Right forelimb (tissue), 1 donor: ENCODE data around the gene POLR1E.

ENCODE experiments used
- DNase-seq: peaks from one replicate; pipeline ENCODE4 v3.0.0-alpha.2; 2018

POLR1E gene, protein sequence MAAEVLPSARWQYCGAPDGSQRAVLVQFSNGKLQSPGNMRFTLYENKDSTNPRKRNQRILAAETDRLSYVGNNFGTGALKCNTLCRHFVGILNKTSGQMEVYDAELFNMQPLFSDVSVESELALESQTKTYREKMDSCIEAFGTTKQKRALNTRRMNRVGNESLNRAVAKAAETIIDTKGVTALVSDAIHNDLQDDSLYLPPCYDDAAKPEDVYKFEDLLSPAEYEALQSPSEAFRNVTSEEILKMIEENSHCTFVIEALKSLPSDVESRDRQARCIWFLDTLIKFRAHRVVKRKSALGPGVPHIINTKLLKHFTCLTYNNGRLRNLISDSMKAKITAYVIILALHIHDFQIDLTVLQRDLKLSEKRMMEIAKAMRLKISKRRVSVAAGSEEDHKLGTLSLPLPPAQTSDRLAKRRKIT

DNA sequence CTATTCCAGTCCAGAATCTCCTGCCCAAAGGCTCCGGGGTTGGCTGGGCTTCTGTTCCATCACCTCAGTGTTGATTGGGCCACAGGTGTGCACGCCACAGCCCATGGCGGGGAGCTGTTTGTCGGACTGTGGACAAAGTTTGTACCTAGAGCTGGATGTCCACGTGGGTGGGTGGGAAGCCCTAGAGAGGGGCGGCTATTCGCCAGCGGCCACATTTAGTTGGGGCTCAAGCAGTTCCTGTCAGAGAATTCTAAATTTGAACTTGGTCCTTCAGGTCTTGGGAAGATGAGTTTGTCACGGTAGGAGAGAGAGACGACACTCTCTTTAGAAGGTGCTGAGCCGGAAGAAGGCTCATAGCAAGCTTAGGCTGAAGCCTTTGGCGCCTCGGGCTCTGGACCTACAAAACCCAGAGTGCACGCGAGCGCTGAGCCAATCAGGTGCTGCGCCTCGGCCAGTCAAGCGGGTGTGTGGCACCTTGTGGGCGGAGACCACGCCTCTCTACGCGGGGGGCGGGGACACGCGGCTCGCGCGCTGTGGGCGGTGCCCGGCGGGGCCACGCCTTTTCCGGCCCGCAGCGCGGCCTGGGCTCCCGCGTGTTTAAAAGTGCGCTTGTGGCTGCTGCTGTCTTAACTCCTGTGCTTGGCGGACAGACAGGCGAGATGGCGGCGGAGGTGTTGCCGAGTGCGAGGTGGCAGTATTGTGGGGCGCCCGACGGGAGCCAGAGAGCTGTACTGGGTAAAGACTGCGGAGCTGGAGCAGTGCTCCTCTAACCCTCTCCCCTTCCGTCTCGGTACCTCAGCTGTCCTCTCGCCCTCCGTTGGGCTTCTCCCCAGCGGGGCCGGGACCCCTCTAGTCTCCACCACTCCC lies at the start of gene POLR1E:
TSS of gene POLR1E (plus strand) at position 560 of the 867 bp plus-strand sequence. CDS start at position 660, 100 bp downstream.
- DNase-seq, result peak; percentile 92

DNA sequence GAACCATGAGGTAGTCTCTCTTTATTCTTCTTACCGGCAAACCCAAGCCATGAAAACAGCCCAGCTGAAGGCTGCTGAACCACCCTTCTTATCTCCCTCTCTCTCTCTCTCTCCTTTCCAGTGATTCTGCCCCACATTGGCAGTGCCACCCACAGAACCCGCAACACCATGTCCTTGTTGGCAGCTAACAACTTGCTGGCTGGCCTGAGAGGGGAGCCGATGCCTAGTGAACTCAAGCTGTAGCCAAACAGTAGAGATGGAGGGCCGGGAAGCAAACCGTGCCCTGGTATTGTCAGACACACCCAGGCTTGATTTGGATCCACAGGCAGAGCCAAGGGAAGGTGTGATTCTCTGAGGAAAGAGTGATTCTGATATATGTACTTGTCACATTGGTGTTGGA lies 49.2 kb upstream of the POLR1E start:
- DNase-seq, result no peak

DNA sequence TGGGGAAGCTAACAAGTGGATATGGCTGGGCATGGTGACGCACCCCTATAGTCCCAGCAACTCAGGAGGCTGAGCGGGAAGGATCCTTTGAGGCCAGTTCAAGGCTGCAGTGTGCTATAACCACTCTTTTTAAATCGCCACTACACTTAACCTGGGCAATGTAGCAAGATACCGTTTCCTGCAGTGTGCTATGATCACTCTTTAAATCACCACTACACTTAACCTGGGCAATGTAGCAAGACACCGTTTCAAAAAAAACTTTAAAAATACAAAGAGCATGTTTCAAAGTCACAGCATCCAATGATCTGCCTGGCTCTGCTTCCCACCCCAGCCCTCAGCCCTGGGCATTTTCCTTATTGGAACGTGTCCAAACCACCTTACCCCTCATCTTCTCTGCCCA lies 48.7 kb upstream of the POLR1E start:
- DNase-seq, result no peak

DNA sequence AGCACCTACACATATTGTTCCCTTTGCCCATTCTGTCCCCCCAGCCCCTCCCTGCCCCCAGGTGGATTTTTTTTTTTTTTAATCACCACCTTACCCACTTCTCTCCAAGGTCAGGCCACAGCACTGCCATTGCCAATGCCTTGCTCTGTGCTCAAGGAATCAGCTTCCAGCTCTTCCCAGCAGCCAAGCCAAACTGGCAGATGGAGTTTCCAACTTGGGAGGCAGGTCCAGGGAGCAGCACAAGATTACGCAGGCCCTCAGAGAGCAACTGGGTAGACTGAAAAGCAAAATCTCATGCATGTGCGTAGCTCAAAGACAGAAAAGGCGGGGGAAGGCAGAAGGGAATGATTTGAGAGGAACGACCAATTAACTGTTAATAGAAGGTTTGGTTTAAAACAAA lies 48.1 kb upstream of the POLR1E start:
- no peak for DNase-seq

DNA sequence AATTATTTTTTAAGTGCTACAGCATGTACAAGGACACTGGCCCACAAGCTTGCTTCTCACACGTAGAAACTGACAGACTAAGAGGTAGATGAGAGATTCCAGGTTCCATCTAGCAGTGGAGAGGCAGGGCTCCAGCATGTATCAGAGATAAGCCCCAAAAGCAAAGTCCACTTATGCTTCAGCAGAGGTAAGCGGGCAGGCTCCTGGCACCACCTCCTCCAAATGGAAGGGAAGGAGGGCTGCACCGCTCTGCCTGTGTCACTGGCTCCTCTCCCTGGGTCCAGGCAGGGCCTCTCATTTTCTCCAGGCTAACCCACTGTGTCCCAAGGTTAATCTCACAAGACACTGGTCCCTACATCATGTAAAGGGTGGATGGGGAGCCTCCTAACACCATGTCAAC lies 47.4 kb upstream of the POLR1E start:
- DNase-seq, result no peak

DNA sequence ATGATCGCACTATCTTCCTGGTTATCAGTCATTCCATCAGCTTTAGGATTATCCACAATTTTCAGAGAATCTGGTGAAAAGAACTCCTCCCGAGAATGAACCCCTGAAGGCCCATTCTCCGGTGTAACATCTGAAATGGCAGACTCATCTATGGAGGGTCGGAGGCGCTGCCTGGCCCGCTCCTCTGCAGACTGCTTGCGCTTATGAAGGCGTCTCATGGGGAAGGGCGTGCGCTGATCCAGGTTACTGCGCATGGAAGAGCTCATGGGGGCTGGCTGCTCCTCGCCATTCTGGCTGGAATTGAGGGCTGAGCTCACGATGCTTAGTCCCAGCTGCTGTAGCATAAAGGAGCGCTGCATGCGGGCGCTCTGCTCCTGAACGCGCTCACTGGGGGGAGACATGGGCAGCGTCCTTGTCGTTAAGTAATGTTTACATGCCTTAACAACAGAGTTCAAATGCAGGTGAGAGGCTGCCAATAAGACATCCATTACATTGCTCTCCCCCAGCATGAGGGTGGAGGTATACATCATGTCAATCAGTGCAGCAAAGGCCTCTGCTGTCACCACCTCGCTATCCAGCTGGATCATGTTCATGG lies 43.9 kb upstream of the POLR1E start:
- DNase-seq, result no peak

DNA sequence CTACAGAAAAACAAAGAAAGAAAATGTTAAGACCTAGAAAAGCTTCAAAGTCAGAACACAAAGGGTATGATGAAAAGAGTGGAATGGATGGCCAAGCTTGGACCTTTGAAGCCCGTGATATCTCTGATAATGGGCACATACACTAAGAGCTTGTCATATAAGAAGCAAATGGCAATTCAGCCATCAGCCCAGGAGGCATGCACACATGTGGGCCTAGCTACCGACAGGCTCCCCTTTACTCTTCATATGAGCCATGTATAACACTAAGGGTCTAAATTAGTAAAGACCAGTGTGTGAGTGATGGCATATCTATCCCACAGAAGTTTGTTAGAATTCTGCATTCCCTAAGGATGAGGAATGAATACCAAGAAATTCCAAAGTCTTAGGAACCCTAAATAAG lies 43.2 kb upstream of the POLR1E start:
- DNase-seq, result no peak

DNA sequence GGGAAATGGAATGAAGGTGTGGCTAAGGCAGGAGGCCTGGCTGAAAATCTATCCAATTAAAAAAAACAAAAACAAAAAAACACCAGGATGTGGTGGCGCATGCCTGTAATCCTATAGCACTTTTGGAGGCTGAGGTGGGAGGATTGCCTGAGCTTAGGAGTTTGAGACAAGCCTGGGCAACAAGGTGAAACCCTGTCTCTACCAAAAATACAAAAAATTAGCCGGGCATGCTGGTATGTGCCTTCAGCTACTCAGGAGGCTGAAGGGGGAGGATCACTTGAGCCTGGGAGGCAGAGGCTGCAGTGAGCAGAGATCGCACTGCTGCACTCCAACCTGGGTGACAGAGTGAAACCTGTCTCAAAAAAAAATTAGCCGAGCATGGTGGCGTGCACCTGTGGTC lies 42.2 kb upstream of the POLR1E start:
- DNase-seq, result no peak

DNA sequence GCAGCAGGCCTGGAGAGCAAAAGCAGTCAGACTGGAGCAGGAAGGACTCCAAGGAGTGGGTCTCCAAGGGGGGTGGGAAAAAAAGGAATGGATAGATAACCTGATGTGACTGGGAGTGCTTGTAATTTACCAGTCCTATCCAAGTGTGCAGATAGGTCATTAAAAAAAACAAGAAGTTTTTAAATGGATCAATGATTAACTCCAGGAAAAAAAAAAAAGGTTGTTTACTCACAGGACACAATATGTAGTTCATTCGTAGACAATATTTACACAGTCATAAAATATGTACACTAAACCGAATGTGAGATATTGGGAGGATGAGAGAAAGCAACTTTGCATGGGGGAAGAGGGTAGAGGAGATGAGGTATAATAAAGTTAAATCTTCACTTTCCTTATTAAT lies 40.9 kb upstream of the POLR1E start:
- DNase-seq, result no peak

DNA sequence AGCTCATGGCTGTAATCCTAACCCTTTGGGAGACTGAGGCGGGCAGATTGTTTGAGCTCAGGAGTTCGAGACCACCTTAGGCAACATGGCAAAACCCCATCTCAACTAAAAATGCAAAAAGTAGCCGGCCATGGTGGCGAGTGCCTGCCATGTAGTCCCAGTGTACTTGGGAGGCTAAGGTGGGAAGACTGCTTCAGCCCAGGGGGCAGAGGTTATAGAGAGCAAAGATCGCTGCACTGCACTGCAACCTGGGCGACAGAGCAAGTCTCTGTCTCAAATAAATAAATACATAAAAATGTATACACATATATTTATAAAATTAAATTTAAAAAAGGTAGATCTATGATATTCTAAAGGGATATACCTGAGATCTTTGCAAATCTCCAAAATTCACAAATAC lies 39.9 kb upstream of the POLR1E start:
- DNase-seq, result no peak

DNA sequence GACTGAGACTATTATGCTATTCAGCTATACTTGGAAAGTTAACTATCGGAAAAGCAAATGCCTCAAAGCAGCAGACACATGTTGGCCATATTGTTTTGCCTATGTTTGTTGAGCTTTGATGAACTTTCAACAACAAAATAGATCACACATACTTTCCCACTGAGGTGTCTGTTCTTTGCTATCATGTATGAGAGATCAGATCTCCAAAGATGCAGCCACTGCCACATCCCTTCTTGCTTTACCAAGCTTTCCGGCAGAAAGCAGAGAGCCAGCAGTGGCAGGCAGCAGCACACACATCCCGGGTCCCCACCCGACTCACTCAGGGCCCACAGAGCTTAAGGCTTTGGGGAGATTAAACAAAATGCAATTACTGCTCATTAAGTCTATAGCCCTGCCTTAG lies 39.3 kb upstream of the POLR1E start:
- no peak for DNase-seq

DNA sequence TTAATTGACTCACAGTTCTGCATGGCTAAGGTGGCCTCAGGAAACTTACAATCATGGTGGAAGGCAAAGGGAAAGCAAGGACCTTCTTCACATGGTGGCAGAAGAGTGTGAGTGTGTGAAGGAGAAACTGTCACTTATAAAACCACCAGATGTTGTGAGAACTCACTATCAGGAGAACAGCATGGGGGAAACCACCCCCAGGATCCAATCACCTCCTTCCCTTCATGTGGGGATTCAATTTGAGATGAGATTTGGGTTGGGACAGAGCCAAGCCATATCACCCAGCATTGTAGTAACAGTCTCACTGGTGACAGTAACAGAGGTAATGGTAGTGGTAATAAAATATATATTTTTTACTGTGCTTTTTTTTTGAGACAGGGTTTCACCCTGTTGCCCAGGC lies 38.6 kb upstream of the POLR1E start:
- no peak for DNase-seq

DNA sequence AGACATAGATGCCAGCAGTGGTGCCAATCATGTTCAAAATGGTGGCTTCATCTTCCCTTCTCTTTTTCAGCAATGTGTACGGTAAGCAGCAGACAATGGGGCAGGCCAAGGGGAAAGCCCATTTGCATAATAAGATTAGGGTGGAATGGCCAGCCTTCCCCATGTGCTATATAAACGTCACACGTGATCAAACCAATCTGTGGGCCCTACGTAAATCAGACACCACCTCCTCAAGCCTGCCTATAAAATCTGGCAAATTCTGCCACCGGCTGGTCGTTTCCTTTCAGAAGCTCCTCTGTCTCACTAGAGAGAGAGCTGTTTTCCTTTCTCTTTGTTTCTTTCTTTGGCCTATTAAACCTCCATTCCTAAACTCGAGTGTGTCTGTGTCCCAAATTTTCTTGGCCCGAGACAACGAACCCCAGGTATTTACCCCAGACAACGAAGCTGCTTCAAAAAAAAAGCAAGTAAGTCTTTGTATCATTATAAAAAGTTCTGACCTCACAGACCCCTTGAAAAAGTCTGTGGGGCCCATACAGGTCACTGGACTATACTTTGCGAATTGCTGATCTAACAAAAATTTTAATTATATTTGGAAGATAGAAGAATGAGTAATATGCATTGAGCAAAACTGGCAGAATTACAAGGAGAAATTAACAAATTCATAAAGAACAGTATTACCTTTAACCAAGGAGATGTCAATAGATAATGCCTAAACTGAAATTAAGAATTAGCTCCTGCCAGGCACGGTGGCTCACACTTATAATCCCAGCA lies 35.7 kb upstream of the POLR1E start:
- no peak for DNase-seq

DNA sequence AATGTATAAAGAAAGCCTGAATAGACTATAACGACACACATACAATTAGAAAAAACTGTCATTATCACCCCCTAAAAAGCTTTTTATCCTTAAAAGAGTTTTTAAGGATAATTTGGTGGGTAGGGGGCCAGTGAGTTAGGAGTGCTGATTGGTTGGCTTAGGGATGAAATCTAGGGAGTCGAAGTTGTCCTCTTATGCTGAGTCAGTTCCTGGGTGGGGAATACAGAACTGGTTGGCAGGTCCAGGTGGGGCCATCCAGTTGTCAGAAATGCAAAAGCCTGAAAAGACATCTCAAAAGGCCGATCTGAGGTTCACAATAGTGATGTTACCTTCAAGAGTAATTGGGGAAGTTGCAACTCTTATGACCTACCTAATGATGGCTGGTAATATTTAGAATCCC lies 34.1 kb upstream of the POLR1E start:
- no peak for DNase-seq

DNA sequence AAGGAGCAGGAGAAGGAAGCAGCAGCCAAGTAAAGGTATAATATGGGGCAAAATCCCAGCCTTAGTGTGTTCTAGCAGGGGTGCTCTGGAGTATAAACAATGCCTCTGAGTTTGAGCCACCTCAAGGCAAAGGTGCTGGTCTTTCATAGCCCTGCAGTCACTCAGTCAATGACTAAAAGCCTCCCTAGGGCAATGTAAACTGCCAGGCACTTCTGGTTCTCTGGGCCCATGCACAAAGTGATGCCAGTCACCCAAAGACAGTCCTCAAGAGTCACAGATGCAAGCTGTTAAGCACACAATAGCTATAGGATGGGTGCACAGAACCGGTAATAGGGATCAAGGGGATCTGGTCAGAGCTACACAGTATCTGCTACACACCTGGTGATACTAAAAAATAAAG lies 33.1 kb upstream of the POLR1E start:
- DNase-seq, result no peak

DNA sequence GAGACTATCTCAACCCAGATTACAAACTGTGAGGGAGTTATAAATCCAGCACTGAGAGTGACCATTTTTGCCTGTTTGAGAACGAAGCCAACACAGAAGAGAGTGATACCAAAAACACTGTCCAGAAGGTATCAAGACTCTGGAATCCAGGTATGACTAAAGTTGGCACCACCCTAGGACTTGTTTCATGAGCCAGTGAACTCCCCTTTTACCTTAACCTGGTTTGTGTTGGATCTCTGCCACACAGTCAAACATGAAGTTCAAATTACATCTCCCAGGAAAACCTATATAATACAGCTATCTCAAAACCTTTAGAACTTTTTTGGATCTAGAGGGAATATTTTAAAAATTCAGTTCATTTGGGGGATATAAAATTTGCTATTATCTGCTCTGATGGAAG lies 31.9 kb upstream of the POLR1E start:
- no peak for DNase-seq

DNA sequence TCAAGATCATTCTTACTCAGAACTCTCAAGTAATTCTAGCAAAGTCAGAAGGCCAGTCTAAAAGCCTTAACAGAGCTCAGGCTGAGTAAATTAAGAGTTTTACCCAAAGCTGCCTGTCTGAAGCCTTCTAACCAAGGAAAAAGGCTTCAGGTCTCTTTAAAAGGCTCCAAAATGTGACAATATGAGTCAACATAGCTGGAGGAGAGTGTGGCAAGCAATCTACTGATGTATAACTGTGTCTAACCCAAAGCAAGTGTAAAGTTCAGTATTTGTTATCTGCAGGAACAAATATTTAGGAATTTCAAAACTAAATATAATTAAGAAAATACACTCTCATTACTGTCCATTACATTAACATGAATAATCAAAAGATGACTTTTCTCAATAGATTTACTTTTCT lies 31.5 kb upstream of the POLR1E start:
- DNase-seq, result no peak

DNA sequence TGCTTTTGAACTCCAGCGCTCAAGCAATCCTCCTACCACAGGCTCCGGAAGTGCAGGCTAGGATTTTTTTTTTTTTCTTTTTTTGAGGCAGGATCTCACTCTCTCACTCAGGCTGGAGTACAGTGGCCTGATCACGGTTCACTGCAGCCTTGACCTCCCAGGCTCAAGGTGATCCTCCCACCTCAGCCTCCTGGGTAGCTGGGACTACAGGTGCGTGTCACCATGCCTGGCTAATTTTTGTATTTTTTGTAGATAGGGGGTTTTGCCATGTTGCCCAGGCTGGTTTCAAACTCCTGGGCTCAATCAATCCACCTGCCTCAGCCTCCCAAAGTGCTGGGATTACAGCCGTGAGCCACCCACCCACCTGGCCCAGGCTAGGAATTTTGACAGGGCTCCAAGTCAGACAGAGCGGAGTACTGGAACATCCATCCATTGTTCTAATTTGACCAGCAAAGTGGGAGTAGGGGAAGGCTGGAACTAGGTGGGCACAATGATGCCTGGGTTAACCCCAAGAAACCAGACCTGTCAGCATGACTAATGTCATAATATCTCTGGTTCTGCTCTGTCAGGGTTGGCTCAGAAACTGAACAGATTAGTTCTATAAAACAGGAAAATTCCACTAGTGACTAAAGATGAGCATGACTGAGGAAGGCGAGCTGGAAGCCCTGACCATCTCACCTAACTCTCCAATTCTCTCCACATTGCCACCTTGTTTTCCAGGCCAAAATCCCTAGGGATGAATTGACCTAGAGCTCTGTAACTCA lies 29.7 kb upstream of the POLR1E start:
- no peak for DNase-seq

DNA sequence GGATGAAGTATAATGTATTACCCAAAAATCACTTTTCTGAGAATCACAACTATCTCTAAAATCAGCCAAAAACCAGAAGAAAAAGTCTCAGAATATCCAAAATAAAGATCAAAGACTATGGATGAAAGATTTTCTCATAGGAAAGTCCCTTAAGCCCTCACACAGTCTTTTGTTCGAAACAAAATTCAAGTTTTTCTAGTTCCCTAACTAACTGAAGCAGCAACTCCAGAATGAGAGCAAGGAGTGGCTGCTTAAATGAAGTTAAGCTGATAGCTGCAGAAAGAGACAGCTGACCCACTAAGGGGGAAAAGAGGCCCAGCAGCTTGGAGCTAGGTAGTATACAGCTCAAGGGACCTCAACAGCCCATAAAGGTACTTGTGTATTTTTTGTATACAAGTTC lies 28.9 kb upstream of the POLR1E start:
- DNase-seq, result no peak

DNA sequence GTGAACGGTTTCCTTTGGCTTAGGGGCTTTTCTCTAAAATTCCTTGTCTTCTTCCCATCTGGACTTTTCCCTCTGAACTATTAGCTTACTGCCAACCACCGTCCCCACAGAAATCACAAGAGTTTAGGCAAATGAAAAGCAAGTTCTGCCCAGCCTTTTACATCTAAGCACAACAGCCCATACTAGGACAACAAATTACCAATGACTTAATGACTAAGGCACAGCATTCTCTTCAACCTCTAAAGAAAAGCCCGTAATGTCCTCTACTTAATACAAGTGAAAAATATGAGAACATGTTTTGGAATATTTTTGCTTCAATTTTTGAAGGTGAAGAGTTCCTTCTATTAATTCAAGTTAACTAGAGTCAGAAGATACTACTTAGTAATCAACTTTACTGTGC lies 21.7 kb upstream of the POLR1E start:
- DNase-seq, result no peak

DNA sequence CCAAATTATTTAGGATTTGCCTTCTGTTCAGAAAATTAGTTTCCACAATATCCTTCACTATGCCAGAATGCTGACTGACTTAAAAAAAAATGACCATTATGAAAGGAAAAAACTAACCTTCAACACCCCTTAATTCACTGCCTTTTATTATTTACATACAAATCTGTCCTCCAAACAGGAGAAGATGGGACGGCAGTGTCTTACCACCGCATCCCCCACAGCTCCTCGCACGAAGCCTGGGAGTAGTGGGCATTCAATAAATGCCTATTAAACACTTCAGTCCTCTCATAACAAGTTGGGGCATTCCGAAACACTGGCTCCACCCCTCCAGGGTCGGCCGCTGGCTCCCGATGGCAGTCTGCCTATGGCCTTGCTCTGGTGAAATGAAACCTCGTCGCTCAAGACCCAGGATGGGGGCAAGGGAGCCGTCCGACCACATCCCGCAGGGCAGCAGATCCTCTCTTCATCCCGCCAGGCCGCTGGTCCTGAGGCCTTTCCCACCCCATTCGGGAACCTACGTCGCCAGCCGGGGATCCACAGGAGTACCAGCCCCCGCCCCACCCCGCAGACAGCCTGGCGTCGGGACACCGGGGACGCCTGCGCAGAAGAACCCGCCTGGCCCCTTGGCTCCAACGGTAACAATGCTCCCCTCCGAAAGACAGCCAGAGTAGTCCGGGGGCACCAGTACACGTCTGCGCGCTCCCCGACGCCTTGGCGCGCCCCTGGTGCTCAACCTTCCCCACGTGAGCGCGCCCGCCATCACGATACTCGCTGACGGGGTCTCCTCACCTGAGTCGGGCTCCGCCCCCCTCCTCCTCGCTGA lies 21.1 kb upstream of the POLR1E start:
- peak; percentile 88 for DNase-seq
